Measurements from ENCODE around the gene NDUFS7.
"Not testable (repeated sequence)": the region's sequence is repeated elsewhere in the genome, so short reads cannot be mapped to it uniquely, and the experiment has no call there.

NDUFS7 gene

GRCh38 chr19:1420085-1420484, 36.4 kb downstream of the NDUFS7 start:
- not testable (repeated sequence) for DNase-seq

- no peak for DNase-seq
Measured at GRCh38 chr19:1420590-1420989, 36.9 kb downstream of the NDUFS7 start.

- no peak for DNase-seq
Measured at GRCh38 chr19:1421218-1421957, 37.7 kb downstream of the NDUFS7 start.

- DNase-seq, result no peak
Measured at GRCh38 chr19:1421958-1422305, 38.2 kb downstream of the NDUFS7 start.

- no peak for DNase-seq
Measured at GRCh38 chr19:1422360-1422759, 38.7 kb downstream of the NDUFS7 start.

- DNase-seq, result no peak
Measured at GRCh38 chr19:1422943-1423342, 39.2 kb downstream of the NDUFS7 start.

GRCh38 chr19:1423436-1424191, 39.9 kb downstream of the NDUFS7 start:
- no peak for DNase-seq

GRCh38 chr19:1424192-1424955, 40.7 kb downstream of the NDUFS7 start:
- DNase-seq, result no peak

- no peak for DNase-seq
Measured at GRCh38 chr19:1425102-1425837, 41.6 kb downstream of the NDUFS7 start.

GRCh38 chr19:1425902-1426301, 42.2 kb downstream of the NDUFS7 start:
- no peak for DNase-seq

- no peak for DNase-seq
Measured at GRCh38 chr19:1426736-1427135, 43.0 kb downstream of the NDUFS7 start.

GRCh38 chr19:1427221-1427920, 43.7 kb downstream of the NDUFS7 start:
- no peak for DNase-seq

GRCh38 chr19:1428738-1429391, 45.2 kb downstream of the NDUFS7 start:
- DNase-seq, result no peak

GRCh38 chr19:1429750-1430149, 46.0 kb downstream of the NDUFS7 start:
- DNase-seq, result no peak

- DNase-seq, result no peak
Measured at GRCh38 chr19:1430246-1430645, 46.5 kb downstream of the NDUFS7 start.

- no peak for DNase-seq
Measured at GRCh38 chr19:1431759-1432506, 48.2 kb downstream of the NDUFS7 start.

GRCh38 chr19:1432507-1432887, 48.8 kb downstream of the NDUFS7 start:
- no peak for DNase-seq

- DNase-seq, result no peak
Measured at GRCh38 chr19:1433119-1434039, 49.7 kb downstream of the NDUFS7 start.

- no peak for DNase-seq
Measured at GRCh38 chr19:1434040-1434366, 50.3 kb downstream of the NDUFS7 start.

GRCh38 chr19:1434577-1435060, 50.9 kb downstream of the NDUFS7 start:
- DNase-seq, result no peak
